Measurements from ENCODE around the gene ENAM. TPM values are rescaled to one million over a fixed set of nuclear protein-coding genes. Genes with fewer than 3 reads are reported as not detected.

Gene ENAM
- total RNA-seq, 1 experiment from 2014 or later, result not detected

GRCh38 chr4:70674191-70674590 is 45.6 kb downstream of the ENAM start:
- H3K9me3 Mint-ChIP-seq (ENCODE audit: unreplicated experiment), result no peaks in the 10 kb centered on the region
- H3K27me3 Mint-ChIP-seq (ENCODE audit: insufficient read depth, unreplicated experiment), result peaks cover 6% of the 10 kb centered on the region
- Histone ChIP-seq H3K9me3 (no peaks in the 10 kb centered on the region), H3K4me1 (no peaks in the 10 kb centered on the region), H3K4me3 (ENCODE audit: low read depth, low read length) (no peak overlapping the region), H3K36me3 (ENCODE audit: control insufficient read depth, insufficient read depth, low read length) (no peaks in the 10 kb centered on the region), H3K27me3 (replicated peaks; ENCODE audit: control insufficient read depth, insufficient read depth, low read length) (no peaks in the 10 kb centered on the region)
- no peak for DNase-seq
- intact Hi-C loops (cut with micrococcal nuclease; ENCODE audit: unreplicated experiment), result no loop called here
- H3K4me3 Mint-ChIP-seq (ENCODE audit: unreplicated experiment), result no peak overlapping the region
- POLR2A ChIA-PET, result no interaction called here
- H3K27ac Mint-ChIP-seq (ENCODE audit: unreplicated experiment), result no peak overlapping the region
- TF ChIP-seq CTCF (IDR thresholded peaks at IDR 0.05; ENCODE audit: insufficient read depth in 1 of 2, low read depth in 1 of 2, low read length in 1 of 2, severe bottlenecking in 1 of 2, unreplicated experiment in 1 of 2), result no peak
- H3K4me1 Mint-ChIP-seq (ENCODE audit: low read depth, unreplicated experiment), result no peaks in the 10 kb centered on the region
- no peaks in the 10 kb centered on the region for H3K36me3 Mint-ChIP-seq (ENCODE audit: insufficient read depth, unreplicated experiment)
- CTCF ChIA-PET, result no interaction called here
- BruUV-seq (replicated peaks), result no TSS peak

- no peaks in the 10 kb centered on the region for H3K9me3 ChIP-seq
- BruUV-seq (replicated peaks), result no TSS peak
- H3K36me3 Mint-ChIP-seq (ENCODE audit: insufficient read depth, unreplicated experiment), result no peaks in the 10 kb centered on the region
- no peak overlapping the region for H3K4me3 ChIP-seq (ENCODE audit: low read depth, low read length)
- no peaks in the 10 kb centered on the region for H3K4me1 Mint-ChIP-seq (ENCODE audit: low read depth, unreplicated experiment)
- no peak overlapping the region for H3K27ac Mint-ChIP-seq (ENCODE audit: unreplicated experiment)
- no peak for TF ChIP-seq CTCF (IDR thresholded peaks at IDR 0.05; ENCODE audit: insufficient read depth in 1 of 2, low read depth in 1 of 2, low read length in 1 of 2, severe bottlenecking in 1 of 2, unreplicated experiment in 1 of 2)
- intact Hi-C loops (cut with micrococcal nuclease; ENCODE audit: unreplicated experiment), result no loop called here
- peaks cover 6% of the 10 kb centered on the region for H3K27me3 Mint-ChIP-seq (ENCODE audit: insufficient read depth, unreplicated experiment)
- CTCF ChIA-PET, result no interaction called here
- no peaks in the 10 kb centered on the region for H3K27me3 ChIP-seq (replicated peaks; ENCODE audit: control insufficient read depth, insufficient read depth, low read length)
- no peaks in the 10 kb centered on the region for H3K36me3 ChIP-seq (ENCODE audit: control insufficient read depth, insufficient read depth, low read length)
- POLR2A ChIA-PET, result no interaction called here
- H3K9me3 Mint-ChIP-seq (ENCODE audit: unreplicated experiment), result no peaks in the 10 kb centered on the region
- H3K4me3 Mint-ChIP-seq (ENCODE audit: unreplicated experiment), result no peak overlapping the region
- H3K4me1 ChIP-seq, result no peaks in the 10 kb centered on the region
- DNase-seq, result no peak
These were observed 46.2 kb downstream of the ENAM start for GRCh38 chr4:70674731-70675130.

- H3K36me3 Mint-ChIP-seq (ENCODE audit: insufficient read depth, unreplicated experiment), result no peaks in the 10 kb centered on the region
- H3K27ac Mint-ChIP-seq (ENCODE audit: unreplicated experiment), result no peak overlapping the region
- Histone ChIP-seq H3K4me3 (ENCODE audit: low read depth, low read length) (no peak overlapping the region), H3K27me3 (replicated peaks; ENCODE audit: control insufficient read depth, insufficient read depth, low read length) (no peaks in the 10 kb centered on the region), H3K4me1 (no peaks in the 10 kb centered on the region), H3K36me3 (ENCODE audit: control insufficient read depth, insufficient read depth, low read length) (no peaks in the 10 kb centered on the region), H3K9me3 (no peaks in the 10 kb centered on the region)
- TF ChIP-seq CTCF (IDR thresholded peaks at IDR 0.05; ENCODE audit: insufficient read depth in 1 of 2, low read depth in 1 of 2, low read length in 1 of 2, severe bottlenecking in 1 of 2, unreplicated experiment in 1 of 2), result no peak
- no peaks in the 10 kb centered on the region for H3K9me3 Mint-ChIP-seq (ENCODE audit: unreplicated experiment)
- ChIA-PET CTCF (no interaction called here), POLR2A (no interaction called here)
- no peak for DNase-seq
- intact Hi-C loops (cut with micrococcal nuclease; ENCODE audit: unreplicated experiment), result no loop called here
- H3K4me1 Mint-ChIP-seq (ENCODE audit: low read depth, unreplicated experiment), result no peaks in the 10 kb centered on the region
- BruUV-seq (replicated peaks), result no TSS peak
- peaks cover 6% of the 10 kb centered on the region for H3K27me3 Mint-ChIP-seq (ENCODE audit: insufficient read depth, unreplicated experiment)
- no peak overlapping the region for H3K4me3 Mint-ChIP-seq (ENCODE audit: unreplicated experiment)
These were observed 48.1 kb downstream of the ENAM start for GRCh38 chr4:70676554-70677090.

All from Caco-2 (cell line).